Ishikawa (cell line): ENCODE results near the gene SLC30A3.

Source experiments
- CEBPB ChIP-seq: IDR thresholded peaks from 2 replicates; pipeline ENCODE4 v1.6.1; 2012
- CREB1 ChIP-seq: IDR thresholded peaks from 2 replicates; pipeline ENCODE4 v1.6.1; 2012; ENCODE audit warnings: low read depth
- EGR1 ChIP-seq: IDR thresholded peaks from 2 replicates; pipeline ENCODE4 v1.6.1; 2012
- EP300 ChIP-seq: IDR thresholded peaks from 2 replicates; pipeline ENCODE4 v1.6.1; 2012; ENCODE audit warnings: borderline replicate concordance
- FOXM1 ChIP-seq: IDR thresholded peaks from 2 replicates; pipeline ENCODE4 v1.6.1; 2012; ENCODE audit warnings: low read depth, borderline replicate concordance
- NFIC ChIP-seq: IDR thresholded peaks from 2 replicates; pipeline ENCODE4 v1.6.1; 2012
- RAD21 ChIP-seq: IDR thresholded peaks from 2 replicates; pipeline ENCODE4 v1.6.1; 2012; ENCODE audit warnings: low read depth
- TAF1 ChIP-seq: IDR thresholded peaks from 2 replicates; pipeline ENCODE4 v1.6.1; 2012; ENCODE audit warnings: low read depth, mild to moderate bottlenecking
- TCF12 ChIP-seq: IDR thresholded peaks from 2 replicates; pipeline ENCODE4 v1.6.1; 2012; ENCODE audit warnings: low read depth
- TEAD4 ChIP-seq: IDR thresholded peaks from 2 replicates; pipeline ENCODE4 v1.6.1; 2012
- YY1 ChIP-seq: IDR thresholded peaks from 2 replicates; pipeline ENCODE4 v1.6.1; 2012; ENCODE audit warnings: low read depth
- ZBTB7A ChIP-seq: IDR thresholded peaks from 2 replicates; pipeline ENCODE4 v1.6.1; 2012; ENCODE audit warnings: low read depth
- TF ChIP-seq, protein P1 (sequence below): IDR thresholded peaks from 2 replicates; pipeline ENCODE4 v1.6.1; 2012; ENCODE audit warnings: low read depth, mild to moderate bottlenecking
- TF ChIP-seq, protein P2 (sequence below): IDR thresholded peaks from 2 replicates; pipeline ENCODE4 v1.6.1; 2012
- TF ChIP-seq, protein P3 (sequence below): IDR thresholded peaks from 2 replicates; pipeline ENCODE4 v1.6.1; 2012

The SLC30A3 gene

DNA sequence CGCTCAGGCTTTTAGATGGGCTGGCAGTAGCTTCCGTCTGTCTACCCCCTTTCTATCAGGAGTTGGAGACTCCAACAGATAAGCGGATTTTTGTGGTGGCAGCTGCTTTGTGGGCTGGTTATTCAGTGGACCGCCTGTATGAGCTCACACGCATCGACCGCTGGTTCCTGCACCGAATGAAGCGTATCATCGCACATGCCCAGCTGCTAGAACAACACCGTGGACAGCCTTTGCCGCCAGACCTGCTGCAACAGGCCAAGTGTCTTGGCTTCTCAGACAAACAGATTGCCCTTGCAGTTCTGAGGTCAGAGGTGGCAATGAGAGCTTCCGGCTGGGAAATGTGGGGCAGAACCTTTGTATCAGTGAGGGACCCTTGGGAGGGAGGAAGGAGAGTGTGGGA lies 30.9 kb downstream of the SLC30A3 start:
- TF ChIP-seq EP300 (no peak), TAF1 (no peak), YY1 (no peak), CREB1 (no peak)
- TF ChIP-seq, protein P1, sequence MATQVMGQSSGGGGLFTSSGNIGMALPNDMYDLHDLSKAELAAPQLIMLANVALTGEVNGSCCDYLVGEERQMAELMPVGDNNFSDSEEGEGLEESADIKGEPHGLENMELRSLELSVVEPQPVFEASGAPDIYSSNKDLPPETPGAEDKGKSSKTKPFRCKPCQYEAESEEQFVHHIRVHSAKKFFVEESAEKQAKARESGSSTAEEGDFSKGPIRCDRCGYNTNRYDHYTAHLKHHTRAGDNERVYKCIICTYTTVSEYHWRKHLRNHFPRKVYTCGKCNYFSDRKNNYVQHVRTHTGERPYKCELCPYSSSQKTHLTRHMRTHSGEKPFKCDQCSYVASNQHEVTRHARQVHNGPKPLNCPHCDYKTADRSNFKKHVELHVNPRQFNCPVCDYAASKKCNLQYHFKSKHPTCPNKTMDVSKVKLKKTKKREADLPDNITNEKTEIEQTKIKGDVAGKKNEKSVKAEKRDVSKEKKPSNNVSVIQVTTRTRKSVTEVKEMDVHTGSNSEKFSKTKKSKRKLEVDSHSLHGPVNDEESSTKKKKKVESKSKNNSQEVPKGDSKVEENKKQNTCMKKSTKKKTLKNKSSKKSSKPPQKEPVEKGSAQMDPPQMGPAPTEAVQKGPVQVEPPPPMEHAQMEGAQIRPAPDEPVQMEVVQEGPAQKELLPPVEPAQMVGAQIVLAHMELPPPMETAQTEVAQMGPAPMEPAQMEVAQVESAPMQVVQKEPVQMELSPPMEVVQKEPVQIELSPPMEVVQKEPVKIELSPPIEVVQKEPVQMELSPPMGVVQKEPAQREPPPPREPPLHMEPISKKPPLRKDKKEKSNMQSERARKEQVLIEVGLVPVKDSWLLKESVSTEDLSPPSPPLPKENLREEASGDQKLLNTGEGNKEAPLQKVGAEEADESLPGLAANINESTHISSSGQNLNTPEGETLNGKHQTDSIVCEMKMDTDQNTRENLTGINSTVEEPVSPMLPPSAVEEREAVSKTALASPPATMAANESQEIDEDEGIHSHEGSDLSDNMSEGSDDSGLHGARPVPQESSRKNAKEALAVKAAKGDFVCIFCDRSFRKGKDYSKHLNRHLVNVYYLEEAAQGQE = no peak
- TF ChIP-seq, protein P2, sequence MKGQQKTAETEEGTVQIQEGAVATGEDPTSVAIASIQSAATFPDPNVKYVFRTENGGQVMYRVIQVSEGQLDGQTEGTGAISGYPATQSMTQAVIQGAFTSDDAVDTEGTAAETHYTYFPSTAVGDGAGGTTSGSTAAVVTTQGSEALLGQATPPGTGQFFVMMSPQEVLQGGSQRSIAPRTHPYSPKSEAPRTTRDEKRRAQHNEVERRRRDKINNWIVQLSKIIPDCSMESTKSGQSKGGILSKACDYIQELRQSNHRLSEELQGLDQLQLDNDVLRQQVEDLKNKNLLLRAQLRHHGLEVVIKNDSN = no peak
- TF ChIP-seq, protein P3, sequence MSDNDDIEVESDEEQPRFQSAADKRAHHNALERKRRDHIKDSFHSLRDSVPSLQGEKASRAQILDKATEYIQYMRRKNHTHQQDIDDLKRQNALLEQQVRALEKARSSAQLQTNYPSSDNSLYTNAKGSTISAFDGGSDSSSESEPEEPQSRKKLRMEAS = no peak

DNA sequence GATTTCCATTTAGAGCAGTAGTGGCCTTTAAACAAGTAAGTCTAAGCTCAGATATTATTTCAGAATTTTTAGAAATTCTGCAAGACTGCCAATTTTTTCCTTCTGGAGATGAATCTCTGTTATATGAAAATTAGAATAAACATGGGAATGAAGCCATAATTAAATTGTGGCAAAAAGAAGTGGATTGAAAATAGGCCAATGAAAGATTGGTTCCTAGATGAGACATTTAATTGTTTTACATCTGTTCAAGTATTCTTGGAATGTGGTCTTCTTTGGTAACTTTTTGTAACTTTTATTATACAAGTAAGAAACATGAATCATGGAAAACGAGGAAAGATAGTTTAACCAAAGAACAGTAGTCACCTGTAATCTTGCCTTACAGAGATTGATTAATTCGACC lies 35.3 kb downstream of the SLC30A3 start:
- no peak for TF ChIP-seq EGR1
- TF ChIP-seq, protein P3 = no peak
- TF ChIP-seq YY1 = no peak
- TF ChIP-seq TCF12 = no peak
- no peak for TF ChIP-seq RAD21
- no peak for TF ChIP-seq NFIC
- no peak for TF ChIP-seq CREB1
- no peak for TF ChIP-seq TAF1
- TF ChIP-seq ZBTB7A = no peak
- no peak for TF ChIP-seq CEBPB
- TF ChIP-seq TEAD4 = no peak
- no peak for TF ChIP-seq EP300
- no peak for TF ChIP-seq FOXM1
- TF ChIP-seq, protein P2 = no peak
- TF ChIP-seq, protein P1 = no peak

DNA sequence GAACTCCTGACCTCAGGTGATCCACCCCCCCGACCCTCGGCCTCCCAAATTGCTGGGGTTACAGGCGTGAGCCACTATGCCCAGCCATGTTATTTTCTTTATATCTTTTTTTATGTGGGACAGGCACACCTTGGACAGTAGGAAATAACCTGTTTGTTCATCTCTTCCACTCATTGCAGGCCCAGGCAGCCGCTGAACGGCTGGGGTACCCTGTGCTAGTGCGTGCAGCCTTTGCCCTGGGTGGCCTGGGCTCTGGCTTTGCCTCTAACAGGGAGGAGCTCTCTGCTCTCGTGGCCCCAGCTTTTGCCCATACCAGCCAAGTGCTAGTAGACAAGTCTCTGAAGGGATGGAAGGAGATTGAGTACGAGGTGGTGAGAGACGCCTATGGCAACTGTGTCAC lies 37.3 kb downstream of the SLC30A3 start:
- TF ChIP-seq, protein P2 = no peak
- no peak for TF ChIP-seq CEBPB
- TF ChIP-seq, protein P3 = no peak
- no peak for TF ChIP-seq CREB1
- no peak for TF ChIP-seq TCF12
- TF ChIP-seq TEAD4 = no peak
- TF ChIP-seq ZBTB7A = no peak
- TF ChIP-seq, protein P1 = no peak
- no peak for TF ChIP-seq EGR1
- TF ChIP-seq EP300 = no peak
- no peak for TF ChIP-seq FOXM1
- no peak for TF ChIP-seq NFIC
- no peak for TF ChIP-seq YY1
- no peak for TF ChIP-seq TAF1
- TF ChIP-seq RAD21 = no peak

DNA sequence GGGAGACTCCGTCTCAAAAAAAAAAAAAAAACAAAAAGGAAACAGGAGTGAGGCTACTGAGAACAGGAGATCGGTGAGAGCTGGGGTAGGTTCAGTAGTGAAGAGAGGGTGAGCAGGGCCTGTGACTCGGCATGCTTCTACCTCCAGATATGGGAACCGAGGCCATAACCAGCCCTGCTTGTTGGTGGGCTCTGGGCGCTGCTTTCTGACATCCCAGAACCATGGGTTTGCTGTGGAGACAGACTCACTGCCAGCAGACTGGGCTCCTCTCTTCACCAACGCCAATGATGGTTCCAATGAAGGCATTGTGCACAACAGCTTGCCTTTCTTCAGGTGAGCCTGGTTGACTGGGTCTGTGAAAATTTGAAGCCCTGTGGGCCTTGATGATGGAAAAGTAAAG lies 39.4 kb downstream of the SLC30A3 start:
- TF ChIP-seq, protein P2 = no peak
- TF ChIP-seq YY1 (no peak), CEBPB (no peak), ZBTB7A (no peak), EP300 (no peak), EGR1 (no peak), TCF12 (no peak), TEAD4 (no peak), TAF1 (no peak), RAD21 (no peak), FOXM1 (no peak), CREB1 (no peak)
- TF ChIP-seq, protein P1 = no peak
- TF ChIP-seq, protein P3 = no peak
